HepG2 (cell line): ENCODE results near the gene ABCG5. TPM values are rescaled to one million over a fixed set of nuclear protein-coding genes. Genes with fewer than 3 reads are reported as not detected.
A peak's percentile ranks its signal among the peaks of the same experiment; 100 is the strongest.

Source experiments
- ADNP ChIP-seq: sonication (generic); formaldehyde crosslinking; IDR thresholded peaks from 2 replicates; pipeline ENCODE4 v1.4.0; 2020; ENCODE audit warnings: missing genetic modification reagents
- ARID5B ChIP-seq: IDR thresholded peaks from 2 replicates; pipeline ENCODE4 v1.4.0; 2020; ENCODE audit warnings: mild to moderate bottlenecking, missing genetic modification reagents
- BORCS8-MEF2B ChIP-seq: sonication (generic); formaldehyde crosslinking; IDR thresholded peaks from 2 replicates; pipeline ENCODE4 v1.8.0; 2022; ENCODE audit warnings: mild to moderate bottlenecking, missing genetic modification reagents
- EP300 ChIP-seq, 3 experiments: sonication (generic) in 1 of 3; formaldehyde crosslinking in 1 of 3; IDR thresholded peaks; 2 replicates each; pipeline versions ENCODE4 v1.5.1 to v1.6.1; 2011 to 2020; ENCODE audit warnings: low read depth in 2 of 3, low read length in 2 of 3, borderline replicate concordance in 1 of 3, improper control_type of control experiment in 1 of 3, mild to moderate bottlenecking in 1 of 3, missing genetic modification reagents in 1 of 3, moderate library complexity in 1 of 3
- MTA1 ChIP-seq: sonication (generic); formaldehyde crosslinking; IDR thresholded peaks from 2 replicates; pipeline ENCODE4 v1.4.0; 2020; ENCODE audit warnings: missing genetic modification reagents, mild to moderate bottlenecking, borderline replicate concordance
- NFE2L1 ChIP-seq: sonication (generic); formaldehyde crosslinking; IDR thresholded peaks from 2 replicates; pipeline ENCODE4 v1.4.0; 2020; ENCODE audit warnings: missing genetic modification reagents, mild to moderate bottlenecking, borderline replicate concordance
- SIN3A ChIP-seq: IDR thresholded peaks from 2 replicates; pipeline ENCODE4 v1.6.1; 2011; ENCODE audit warnings: low read depth, mild to moderate bottlenecking, control low read depth, low read length, borderline replicate concordance
- SMAD3 ChIP-seq: sonication (generic); formaldehyde crosslinking; IDR thresholded peaks from 2 replicates; pipeline ENCODE4 v1.4.0; 2020; ENCODE audit warnings: missing genetic modification reagents
- SMYD3 ChIP-seq: sonication (generic); formaldehyde crosslinking; IDR thresholded peaks from 2 replicates; pipeline ENCODE4 v1.8.1; 2023; ENCODE audit warnings: mild to moderate bottlenecking, missing genetic modification reagents
- TOE1 ChIP-seq: sonication (generic); formaldehyde crosslinking; IDR thresholded peaks from 2 replicates; pipeline ENCODE4 v1.4.0; 2020; ENCODE audit warnings: mild to moderate bottlenecking, missing genetic modification reagents
- YEATS2 ChIP-seq: sonication (generic); formaldehyde crosslinking; IDR thresholded peaks from 2 replicates; pipeline ENCODE4 v1.4.0; 2020; ENCODE audit warnings: missing genetic modification reagents, borderline replicate concordance
- ZBTB38 ChIP-seq: sonication (generic); formaldehyde crosslinking; IDR thresholded peaks from 2 replicates; pipeline ENCODE4 v1.5.1; 2020; ENCODE audit warnings: mild to moderate bottlenecking, missing genetic modification reagents
- ZNF17 ChIP-seq: sonication (generic); formaldehyde crosslinking; IDR thresholded peaks from 2 replicates; pipeline ENCODE4 v1.5.0; 2020; ENCODE audit warnings: mild to moderate bottlenecking, missing genetic modification reagents
- ZNF577 ChIP-seq: sonication (generic); formaldehyde crosslinking; IDR thresholded peaks from 2 replicates; pipeline ENCODE4 v1.4.0; 2020; ENCODE audit warnings: mild to moderate bottlenecking, low read depth, missing genetic modification reagents, borderline replicate concordance
- ZNF816 ChIP-seq: sonication (generic); formaldehyde crosslinking; IDR thresholded peaks from 2 replicates; pipeline ENCODE4 v1.8.0; 2022; ENCODE audit warnings: missing genetic modification reagents, mild to moderate bottlenecking, borderline replicate concordance
- polyA plus RNA-seq, 8 experiments: library from polyadenylated mRNA; depleted of rRNA in 3 of 8; stranded (reverse) in 7 of 8; unstranded in 1 of 8; fragments of >200 nt; fragmentation: Illumina TruSeq in 4 of 8; extraction: Trizol in 4 of 8; gene quantifications; 2 replicates each; pipeline versions ENCODE4 v1.2.1 to v1.2.3, GENCODE V29; 2011 to 2016; ENCODE audit warnings: low read depth in 4 of 8, missing spikeins in 1 of 8, mixed read lengths in 1 of 8; ENCODE audit not compliant: insufficient read depth in 1 of 8
- total RNA-seq, 5 experiments: library from RNA; depleted of rRNA; stranded (reverse); fragments of >200 nt; fragmentation: Illumina TruSeq; extraction: Trizol; gene quantifications; 2 replicates each; pipeline ENCODE4 v1.2.3, GENCODE V29; 2016; ENCODE audit warnings: low read depth in 1 of 5
- TF ChIP-seq, protein P1 (sequence below): IDR thresholded peaks from 2 replicates; pipeline ENCODE4 v1.6.1; 2016; ENCODE audit warnings: low read depth, missing genetic modification reagents, missing compliant biosample characterization
- TF ChIP-seq, protein P2 (sequence below): IDR thresholded peaks from 2 replicates; pipeline ENCODE4 v1.6.1; 2018; ENCODE audit warnings: missing genetic modification reagents

Gene ABCG5
- total and polyA plus RNA-seq, 2 of the 13 experiments (the other 11 are each of a cell fraction or from before 2014, with no cell fraction given): 15.1 to 39.0 TPM

GRCh38 chr2:43837831-43838559, 644 bp downstream of the ABCG5 start (continued):
- TF ChIP-seq ARID5B (CRISPR knock-in tag) (no peak), BORCS8-MEF2B (no peak), ZNF816 (CRISPR knock-in tag) (no peak), MTA1 (0 out of 2 replicates have a peak, but pooled peaks have one; percentile 51), SMAD3 (CRISPR knock-in tag) (no peak), ADNP (CRISPR knock-in tag) (no peak), SMYD3 (CRISPR knock-in tag) (no peak), YEATS2 (CRISPR knock-in tag) (no peak), NFE2L1 (CRISPR knock-in tag) (no peak), ZBTB38 (CRISPR knock-in tag) (peak; percentile 93; the same call in 1 of the 2 replicates), EP300 (IDR thresholded peaks at IDR 0.05; ENCODE audit: low read depth in 2 of 2, low read length in 2 of 2) (no peak), EP300 (CRISPR knock-in tag; IDR thresholded peaks at IDR 0.05; ENCODE audit: borderline replicate concordance) (no peak; the same call in 1 of the 2 replicates), ZNF17 (CRISPR knock-in tag) (no peak), TOE1 (CRISPR knock-in tag) (0 out of 2 replicates have a peak, but pooled peaks have one; percentile 12), SIN3A (no peak), ZNF577 (CRISPR knock-in tag) (no peak)
- TF ChIP-seq, protein P1, sequence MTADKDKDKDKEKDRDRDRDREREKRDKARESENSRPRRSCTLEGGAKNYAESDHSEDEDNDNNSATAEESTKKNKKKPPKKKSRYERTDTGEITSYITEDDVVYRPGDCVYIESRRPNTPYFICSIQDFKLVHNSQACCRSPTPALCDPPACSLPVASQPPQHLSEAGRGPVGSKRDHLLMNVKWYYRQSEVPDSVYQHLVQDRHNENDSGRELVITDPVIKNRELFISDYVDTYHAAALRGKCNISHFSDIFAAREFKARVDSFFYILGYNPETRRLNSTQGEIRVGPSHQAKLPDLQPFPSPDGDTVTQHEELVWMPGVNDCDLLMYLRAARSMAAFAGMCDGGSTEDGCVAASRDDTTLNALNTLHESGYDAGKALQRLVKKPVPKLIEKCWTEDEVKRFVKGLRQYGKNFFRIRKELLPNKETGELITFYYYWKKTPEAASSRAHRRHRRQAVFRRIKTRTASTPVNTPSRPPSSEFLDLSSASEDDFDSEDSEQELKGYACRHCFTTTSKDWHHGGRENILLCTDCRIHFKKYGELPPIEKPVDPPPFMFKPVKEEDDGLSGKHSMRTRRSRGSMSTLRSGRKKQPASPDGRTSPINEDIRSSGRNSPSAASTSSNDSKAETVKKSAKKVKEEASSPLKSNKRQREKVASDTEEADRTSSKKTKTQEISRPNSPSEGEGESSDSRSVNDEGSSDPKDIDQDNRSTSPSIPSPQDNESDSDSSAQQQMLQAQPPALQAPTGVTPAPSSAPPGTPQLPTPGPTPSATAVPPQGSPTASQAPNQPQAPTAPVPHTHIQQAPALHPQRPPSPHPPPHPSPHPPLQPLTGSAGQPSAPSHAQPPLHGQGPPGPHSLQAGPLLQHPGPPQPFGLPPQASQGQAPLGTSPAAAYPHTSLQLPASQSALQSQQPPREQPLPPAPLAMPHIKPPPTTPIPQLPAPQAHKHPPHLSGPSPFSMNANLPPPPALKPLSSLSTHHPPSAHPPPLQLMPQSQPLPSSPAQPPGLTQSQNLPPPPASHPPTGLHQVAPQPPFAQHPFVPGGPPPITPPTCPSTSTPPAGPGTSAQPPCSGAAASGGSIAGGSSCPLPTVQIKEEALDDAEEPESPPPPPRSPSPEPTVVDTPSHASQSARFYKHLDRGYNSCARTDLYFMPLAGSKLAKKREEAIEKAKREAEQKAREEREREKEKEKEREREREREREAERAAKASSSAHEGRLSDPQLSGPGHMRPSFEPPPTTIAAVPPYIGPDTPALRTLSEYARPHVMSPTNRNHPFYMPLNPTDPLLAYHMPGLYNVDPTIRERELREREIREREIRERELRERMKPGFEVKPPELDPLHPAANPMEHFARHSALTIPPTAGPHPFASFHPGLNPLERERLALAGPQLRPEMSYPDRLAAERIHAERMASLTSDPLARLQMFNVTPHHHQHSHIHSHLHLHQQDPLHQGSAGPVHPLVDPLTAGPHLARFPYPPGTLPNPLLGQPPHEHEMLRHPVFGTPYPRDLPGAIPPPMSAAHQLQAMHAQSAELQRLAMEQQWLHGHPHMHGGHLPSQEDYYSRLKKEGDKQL (CRISPR knock-in tag): no peak
- TF ChIP-seq, protein P2, sequence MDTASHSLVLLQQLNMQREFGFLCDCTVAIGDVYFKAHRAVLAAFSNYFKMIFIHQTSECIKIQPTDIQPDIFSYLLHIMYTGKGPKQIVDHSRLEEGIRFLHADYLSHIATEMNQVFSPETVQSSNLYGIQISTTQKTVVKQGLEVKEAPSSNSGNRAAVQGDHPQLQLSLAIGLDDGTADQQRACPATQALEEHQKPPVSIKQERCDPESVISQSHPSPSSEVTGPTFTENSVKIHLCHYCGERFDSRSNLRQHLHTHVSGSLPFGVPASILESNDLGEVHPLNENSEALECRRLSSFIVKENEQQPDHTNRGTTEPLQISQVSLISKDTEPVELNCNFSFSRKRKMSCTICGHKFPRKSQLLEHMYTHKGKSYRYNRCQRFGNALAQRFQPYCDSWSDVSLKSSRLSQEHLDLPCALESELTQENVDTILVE (CRISPR knock-in tag): no peak
